ENCODE data around the gene PPFIBP1. TPM values are rescaled to one million over a fixed set of nuclear protein-coding genes. Genes with fewer than 3 reads are reported as not detected.
A peak's percentile ranks its signal among the peaks of the same experiment; 100 is the strongest.

PPFIBP1 gene
- total RNA-seq, 2 donors from 2014 or later, result 98.5 to 213 TPM

GRCh38 chr12:27710592-27711316 lies 186.7 kb downstream of the PPFIBP1 start, which contains the start of gene MRPS35:
MRPS35 (plus strand) TSS chr12:27710832; CDS start chr12:27710844, 12 bp downstream.
- no peaks in the 10 kb centered on the region for H3K36me3 ChIP-seq (ENCODE audit: control insufficient read depth, insufficient read depth, low read length)
- no peaks in the 10 kb centered on the region for H3K27me3 ChIP-seq (ENCODE audit: control insufficient read depth, insufficient read depth, low read length, poor library complexity, severe bottlenecking)
- H3K4me1 Mint-ChIP-seq, result peaks cover 13% of the 10 kb centered on the region
- peaks cover 28% of the 10 kb centered on the region for H3K36me3 Mint-ChIP-seq (ENCODE audit: low read depth)
- peak; percentile 98 for DNase-seq
- peak; percentile 35 for TF ChIP-seq CTCF (conservative IDR thresholded peaks at IDR 0.05)
- peak within 1 kb of the TSS; percentile 54 for H3K27ac ChIP-seq (ENCODE audit: low read depth, low read length)
- H3K4me3 Mint-ChIP-seq, result peak within 1 kb of the TSS; percentile 85
- peak within 1 kb of the TSS; percentile 95 for H3K4me3 ChIP-seq (ENCODE audit: low read length)
- no peaks in the 10 kb centered on the region for H3K9me3 ChIP-seq (ENCODE audit: control insufficient read depth, low read length)
- H3K27ac Mint-ChIP-seq, result peak within 1 kb of the TSS; percentile 90
- 0% methylated on average over 23 to 46 of the region's 46 CpGs for WGBS, 2 experiments (ENCODE audit: insufficient coverage in 1 of 2, insufficient read length in 1 of 2)
- H3K4me1 ChIP-seq (ENCODE audit: control insufficient read depth, insufficient read depth, low read length), result no peaks in the 10 kb centered on the region
- H3K9me3 Mint-ChIP-seq, result peaks cover 6% of the 10 kb centered on the region
- peak within 1 kb of the TSS; percentile 89 for H3K9ac ChIP-seq (ENCODE audit: extremely low read depth, low read length, poor library complexity, severe bottlenecking)
- H3K27me3 Mint-ChIP-seq (ENCODE audit: insufficient read depth), result peaks cover 17% of the 10 kb centered on the region

GRCh38 chr12:27711317-27711682 lies 187.3 kb downstream of the PPFIBP1 start:
- Histone ChIP-seq H3K27ac (ENCODE audit: low read depth, low read length) (peak overlapping the region; percentile 54), H3K27me3 (ENCODE audit: control insufficient read depth, insufficient read depth, low read length, poor library complexity, severe bottlenecking) (no peaks in the 10 kb centered on the region), H3K4me1 (ENCODE audit: control insufficient read depth, insufficient read depth, low read length) (no peaks in the 10 kb centered on the region), H3K4me3 (ENCODE audit: low read length) (peak overlapping the region; percentile 95), H3K36me3 (ENCODE audit: control insufficient read depth, insufficient read depth, low read length) (peaks cover 1% of the 10 kb centered on the region), H3K9me3 (ENCODE audit: control insufficient read depth, low read length) (no peaks in the 10 kb centered on the region), H3K9ac (ENCODE audit: extremely low read depth, low read length, poor library complexity, severe bottlenecking) (peak overlapping the region; percentile 89)
- no peak for TF ChIP-seq CTCF (conservative IDR thresholded peaks at IDR 0.05)
- DNase-seq, result no peak
- H3K36me3 Mint-ChIP-seq (ENCODE audit: low read depth), result peaks cover 32% of the 10 kb centered on the region
- 0 to 3% methylated on average over 7 to 11 of the region's 11 CpGs for WGBS, 2 experiments (ENCODE audit: insufficient coverage in 1 of 2, insufficient read length in 1 of 2)
- H3K27ac Mint-ChIP-seq, result peak overlapping the region; percentile 90
- H3K27me3 Mint-ChIP-seq (ENCODE audit: insufficient read depth), result peaks cover 17% of the 10 kb centered on the region
- peaks cover 6% of the 10 kb centered on the region for H3K9me3 Mint-ChIP-seq
- peak overlapping the region; percentile 85 for H3K4me3 Mint-ChIP-seq
- peaks cover 13% of the 10 kb centered on the region for H3K4me1 Mint-ChIP-seq

- Histone ChIP-seq H3K4me3 (ENCODE audit: low read length) (peak overlapping the region; percentile 95), H3K27ac (ENCODE audit: low read depth, low read length) (no peak overlapping the region), H3K9me3 (ENCODE audit: control insufficient read depth, low read length) (no peaks in the 10 kb centered on the region), H3K4me1 (ENCODE audit: control insufficient read depth, insufficient read depth, low read length) (no peaks in the 10 kb centered on the region), H3K9ac (ENCODE audit: extremely low read depth, low read length, poor library complexity, severe bottlenecking) (no peak overlapping the region), H3K36me3 (ENCODE audit: control insufficient read depth, insufficient read depth, low read length) (peaks cover 8% of the 10 kb centered on the region), H3K27me3 (ENCODE audit: control insufficient read depth, insufficient read depth, low read length, poor library complexity, severe bottlenecking) (no peaks in the 10 kb centered on the region)
- peak overlapping the region; percentile 85 for H3K4me3 Mint-ChIP-seq
- DNase-seq, result no peak
- H3K27ac Mint-ChIP-seq, result no peak overlapping the region
- 85 to 93% methylated on average over 2 of the region's 2 CpGs for WGBS, 2 experiments (ENCODE audit: insufficient coverage in 1 of 2, insufficient read length in 1 of 2)
- TF ChIP-seq CTCF (conservative IDR thresholded peaks at IDR 0.05), result no peak
- peaks cover 17% of the 10 kb centered on the region for H3K27me3 Mint-ChIP-seq (ENCODE audit: insufficient read depth)
- peaks cover 37% of the 10 kb centered on the region for H3K36me3 Mint-ChIP-seq (ENCODE audit: low read depth)
- H3K4me1 Mint-ChIP-seq, result peaks cover 13% of the 10 kb centered on the region
- H3K9me3 Mint-ChIP-seq, result peaks cover 6% of the 10 kb centered on the region
These were observed 188.0 kb downstream of the PPFIBP1 start for GRCh38 chr12:27711967-27712366.
